Fibroblast of pulmonary artery (primary cell): Measurements from ENCODE around the gene GSTA4.
"Not testable (repeated sequence)": the region's sequence is repeated elsewhere in the genome, so short reads cannot be mapped to it uniquely, and the experiment has no call there.

Experiments
- DNase-seq: peaks from one replicate; pipeline ENCODE4 v3.0.0-alpha.2; 2010; ENCODE audit warnings: low read depth
- H3K4me3 ChIP-seq: replicated peaks from 2 replicates; pipeline ENCODE4 v1.5.1; 2011; ENCODE audit warnings: low read depth, mild to moderate bottlenecking, control low read depth, low read length, moderate library complexity
- TF ChIP-seq, protein P1 (sequence below): IDR thresholded peaks from 2 replicates; pipeline ENCODE4 v1.5.1; 2011; ENCODE audit warnings: mild to moderate bottlenecking, control low read depth, low read length, inconsistent platforms; ENCODE audit errors: missing control alignments

Gene GSTA4

DNA sequence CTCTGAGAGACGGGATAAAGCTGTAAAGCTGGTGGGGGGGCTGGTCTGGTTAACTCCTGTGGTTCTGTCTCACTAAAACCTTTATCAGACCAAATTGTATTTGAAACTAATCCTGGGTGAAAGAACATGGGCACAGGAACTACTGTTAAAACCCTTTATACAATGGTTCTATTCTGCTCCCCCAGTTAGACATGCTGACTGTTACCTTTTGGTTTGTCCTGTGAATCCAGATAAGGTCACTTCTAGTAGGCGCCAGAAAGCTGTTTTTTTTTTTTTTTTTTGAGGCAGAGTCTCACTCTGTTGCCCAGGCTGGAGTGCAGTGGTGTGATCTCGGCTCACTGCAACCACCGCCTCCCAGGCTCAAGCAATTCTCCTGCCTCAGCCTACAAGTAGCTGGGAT is 29.7 kb downstream of the GSTA4 start:
- DNase-seq: no peak
- TF ChIP-seq, protein P1, sequence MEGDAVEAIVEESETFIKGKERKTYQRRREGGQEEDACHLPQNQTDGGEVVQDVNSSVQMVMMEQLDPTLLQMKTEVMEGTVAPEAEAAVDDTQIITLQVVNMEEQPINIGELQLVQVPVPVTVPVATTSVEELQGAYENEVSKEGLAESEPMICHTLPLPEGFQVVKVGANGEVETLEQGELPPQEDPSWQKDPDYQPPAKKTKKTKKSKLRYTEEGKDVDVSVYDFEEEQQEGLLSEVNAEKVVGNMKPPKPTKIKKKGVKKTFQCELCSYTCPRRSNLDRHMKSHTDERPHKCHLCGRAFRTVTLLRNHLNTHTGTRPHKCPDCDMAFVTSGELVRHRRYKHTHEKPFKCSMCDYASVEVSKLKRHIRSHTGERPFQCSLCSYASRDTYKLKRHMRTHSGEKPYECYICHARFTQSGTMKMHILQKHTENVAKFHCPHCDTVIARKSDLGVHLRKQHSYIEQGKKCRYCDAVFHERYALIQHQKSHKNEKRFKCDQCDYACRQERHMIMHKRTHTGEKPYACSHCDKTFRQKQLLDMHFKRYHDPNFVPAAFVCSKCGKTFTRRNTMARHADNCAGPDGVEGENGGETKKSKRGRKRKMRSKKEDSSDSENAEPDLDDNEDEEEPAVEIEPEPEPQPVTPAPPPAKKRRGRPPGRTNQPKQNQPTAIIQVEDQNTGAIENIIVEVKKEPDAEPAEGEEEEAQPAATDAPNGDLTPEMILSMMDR: no peak
- no peak overlapping the region for H3K4me3 ChIP-seq

DNA sequence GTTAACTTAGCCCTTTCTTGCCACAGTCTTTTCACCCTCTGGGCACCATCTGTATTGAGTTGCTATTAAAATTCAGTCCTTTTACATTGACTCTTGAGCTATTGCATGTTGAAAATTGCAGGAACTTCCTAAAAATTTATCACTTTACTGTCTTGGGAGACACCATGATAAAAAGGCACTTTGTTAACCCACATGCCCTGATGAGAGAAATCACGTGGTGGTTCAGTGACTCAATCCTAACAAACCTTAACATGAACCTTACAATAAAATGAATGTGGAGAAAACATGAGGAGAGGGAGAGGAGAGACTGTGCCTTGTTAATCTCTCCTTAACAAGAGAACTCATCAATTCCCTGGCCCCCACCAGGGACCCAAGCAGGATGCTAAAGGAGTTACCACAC is 30.8 kb downstream of the GSTA4 start:
- DNase-seq: no peak
- TF ChIP-seq, protein P1: no peak
- H3K4me3 ChIP-seq: no peak overlapping the region

DNA sequence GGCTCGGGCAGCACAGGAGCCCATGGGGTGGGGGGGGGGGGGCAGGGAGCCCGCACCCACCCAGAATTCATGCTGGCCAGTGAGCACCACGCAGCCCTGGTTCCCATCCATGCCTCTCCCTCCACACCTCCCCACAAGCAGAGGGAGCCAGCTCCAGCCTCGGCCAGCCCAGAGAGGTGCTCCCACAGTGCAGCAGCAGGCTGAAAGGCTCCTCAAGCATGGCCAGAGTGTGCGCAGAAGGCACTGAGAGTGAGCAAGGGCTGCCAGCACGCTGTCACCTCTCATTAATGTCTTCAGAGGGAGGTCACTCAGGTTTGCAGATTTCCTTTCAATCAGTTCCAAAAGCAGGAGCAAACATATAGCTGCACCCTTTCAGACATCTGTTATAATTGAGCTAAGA is 32.4 kb downstream of the GSTA4 start:
- no peak overlapping the region for H3K4me3 ChIP-seq
- no peak for DNase-seq

DNA sequence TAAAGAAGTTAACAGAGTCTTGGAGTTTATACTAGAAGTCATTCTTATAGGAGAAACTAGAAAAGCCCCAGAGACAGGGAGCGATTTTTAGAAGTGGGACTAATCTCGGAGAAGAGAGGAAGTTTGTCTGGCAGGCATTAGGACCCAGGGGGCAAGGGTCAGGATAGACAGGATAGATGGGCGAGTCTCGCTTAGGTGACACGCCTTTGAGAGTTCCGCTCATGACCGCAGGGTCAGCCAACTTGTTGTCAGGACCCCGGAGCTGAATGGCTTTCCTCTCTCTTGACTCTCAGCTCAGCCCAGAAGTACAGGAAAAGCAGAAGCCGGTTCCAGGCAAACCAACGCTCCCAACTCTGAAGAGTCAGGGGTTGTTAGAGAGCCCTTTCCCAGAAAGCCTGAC is 34.1 kb downstream of the GSTA4 start:
- H3K4me3 ChIP-seq, DNase-seq: not testable (repeated sequence)

More for the DNA sequence above, 32.4 kb downstream of the GSTA4 start:
- TF ChIP-seq, protein P1: no peak

DNA sequence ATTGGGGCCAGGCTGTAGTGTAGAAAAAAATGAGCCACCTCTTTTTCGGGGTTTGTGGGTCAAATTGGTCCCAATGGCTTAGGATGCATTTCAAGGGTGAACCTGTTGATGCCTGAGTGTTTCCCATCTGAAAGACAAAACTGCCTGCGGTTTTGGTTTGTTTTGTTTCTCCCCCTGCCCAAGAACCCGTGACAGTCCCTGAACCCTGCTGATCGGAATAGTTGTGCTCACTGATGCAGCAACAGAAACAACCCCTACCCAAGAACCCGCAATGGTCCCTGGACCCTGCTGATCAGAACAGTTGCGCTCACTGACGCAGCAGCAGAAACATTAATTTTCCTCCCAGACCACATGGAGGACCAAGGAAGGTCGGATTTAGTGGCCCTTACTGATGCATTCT is 34.9 kb downstream of the GSTA4 start:
- not testable (repeated sequence) for H3K4me3 ChIP-seq, DNase-seq

DNA sequence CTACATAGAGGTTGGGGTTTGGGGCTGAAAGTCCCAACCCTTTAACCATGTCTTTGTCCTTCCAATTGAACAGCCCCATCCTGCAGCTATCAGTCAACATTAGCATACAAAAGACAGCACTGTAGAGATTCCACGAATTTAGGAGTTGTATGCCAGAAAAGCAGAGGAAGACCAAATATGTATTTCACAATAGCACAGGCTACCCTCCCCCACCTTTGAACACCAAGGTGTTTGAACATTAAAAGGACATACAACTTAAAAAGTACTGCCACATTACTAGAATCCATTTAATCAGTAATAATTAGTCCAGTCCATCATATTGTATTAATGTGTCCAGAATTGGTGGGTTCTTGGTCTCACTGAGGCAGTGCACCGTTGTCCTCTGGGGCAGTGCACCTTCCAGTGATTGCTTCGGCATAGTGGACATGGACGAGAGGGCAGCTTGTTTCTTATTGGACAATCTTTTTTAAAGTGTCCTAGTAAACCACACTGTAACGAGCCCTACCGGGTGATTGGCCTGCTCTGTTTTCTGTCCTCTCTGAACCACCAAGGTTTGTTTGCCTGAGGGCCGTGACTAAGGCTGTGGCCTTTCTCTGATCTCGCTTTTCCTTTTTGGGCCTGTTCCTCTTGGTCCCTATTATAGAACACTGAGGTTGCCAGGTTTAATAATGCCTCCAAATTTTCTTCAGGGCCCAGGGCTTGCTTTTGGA is 36.4 kb downstream of the GSTA4 start:
- no peak overlapping the region for H3K4me3 ChIP-seq
- TF ChIP-seq, protein P1: no peak
- no peak for DNase-seq

DNA sequence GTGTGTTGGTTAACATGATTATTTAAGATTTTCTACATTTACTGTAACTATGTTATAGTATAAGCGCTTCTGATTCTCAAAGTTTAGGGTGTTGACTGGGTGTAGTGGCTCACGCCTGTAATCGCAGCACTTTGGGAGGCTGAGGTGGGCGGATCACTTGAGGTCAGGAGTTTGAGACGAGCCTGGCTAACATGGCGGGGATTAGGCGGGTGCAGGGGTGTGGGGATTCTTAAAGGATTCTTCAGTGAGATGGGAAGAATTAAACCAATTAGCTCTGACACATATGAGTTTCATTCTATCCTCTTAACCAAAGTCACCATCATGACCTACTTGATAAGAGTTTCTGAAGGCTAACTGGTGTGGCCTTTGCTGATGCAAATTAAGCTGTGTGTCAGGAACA is 39.2 kb downstream of the GSTA4 start:
- DNase-seq: no peak
- TF ChIP-seq, protein P1: no peak
- no peak overlapping the region for H3K4me3 ChIP-seq

DNA sequence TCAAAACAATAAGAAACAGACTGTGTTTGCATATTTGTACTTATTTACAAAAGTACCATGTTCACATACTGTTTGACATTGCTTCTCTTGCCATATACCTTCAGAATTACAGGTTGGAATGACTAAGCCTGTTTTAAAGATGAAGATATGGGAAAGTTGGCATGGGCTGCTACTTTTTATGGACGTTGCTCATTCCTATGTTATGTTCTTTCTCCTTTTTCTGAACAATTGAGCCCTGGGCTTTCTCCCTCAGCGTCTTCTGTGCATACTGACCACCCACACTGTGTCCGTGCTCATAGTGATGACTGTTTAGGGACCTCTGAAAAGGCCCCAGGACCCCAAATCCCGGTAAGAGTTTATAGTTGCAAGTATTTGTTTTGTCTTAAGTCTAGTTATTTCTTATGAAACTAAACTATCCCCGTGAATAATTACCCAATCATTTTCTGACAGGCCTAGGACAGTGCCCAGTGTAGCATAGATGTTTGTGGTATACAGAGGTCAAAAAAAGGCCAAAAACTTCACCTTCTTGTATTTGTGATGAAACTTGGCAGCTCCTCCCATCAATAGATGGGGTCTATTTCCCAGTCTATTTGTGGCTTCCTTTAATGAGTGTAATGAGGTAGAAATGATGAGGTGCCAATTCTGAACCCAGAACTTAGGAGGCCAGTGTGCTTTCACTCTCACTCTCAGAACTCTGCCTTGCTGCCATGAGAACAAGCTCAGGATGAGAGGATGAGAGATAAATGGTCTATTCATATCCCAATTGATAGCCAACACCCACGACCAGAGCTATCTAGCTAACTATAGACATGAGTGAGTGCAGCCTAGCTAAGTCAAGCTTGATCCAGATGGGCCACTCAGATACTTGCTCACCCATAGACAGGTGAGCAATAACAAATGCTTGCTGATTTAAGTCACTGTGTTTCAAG is 40.9 kb downstream of the GSTA4 start:
- H3K4me3 ChIP-seq: no peak overlapping the region
- TF ChIP-seq, protein P1: no peak

More for the DNA sequence above, 40.9 kb downstream of the GSTA4 start:
- DNase-seq: no peak
